A549 (cell line): ENCODE measurements around the gene TPCN1.

Experiments used
- BCL3 ChIP-seq: fragments of >200 bp; sonication (Bioruptor Twin); formaldehyde crosslinking; IDR thresholded peaks from 3 replicates; pipeline ENCODE4 v1.6.1; 2016
- CTCF ChIP-seq: fragments of >200 bp; sonication (Bioruptor Twin); formaldehyde crosslinking; IDR thresholded peaks from 3 replicates; pipeline ENCODE4 v1.5.1; 2016
- MAZ ChIP-seq: fragments of 150-350 bp; IDR thresholded peaks from 2 replicates; pipeline ENCODE4 v1.6.1; 2014; ENCODE audit warnings: antibody characterized with exemption, low read depth, low read length, borderline replicate concordance
- POLR2A ChIP-seq: IDR thresholded peaks from 2 replicates; pipeline ENCODE4 v1.6.1; 2012; ENCODE audit warnings: mild to moderate bottlenecking, low read length
- RNF2 ChIP-seq: fragments of 200-600 bp; sonication (generic); IDR thresholded peaks from 2 replicates; pipeline ENCODE4 v1.6.1; 2016; ENCODE audit warnings: low read depth, mild to moderate bottlenecking, antibody characterized with exemption, moderate library complexity, borderline replicate concordance

GRCh38 chr12:113220593-113221180 is 577 bp upstream of the TPCN1 start:
- peak; percentile 40 for TF ChIP-seq POLR2A
- no peak for TF ChIP-seq MAZ
- TF ChIP-seq CTCF: no peak
- TF ChIP-seq BCL3: no peak
- TF ChIP-seq RNF2: no peak
